SU-DHL-6 (cell line): ENCODE results near the gene FLNB.

Experiments
- H2AFZ ChIP-seq: fragments of 200-600 bp; sonication (generic); 2 replicates; pipeline ENCODE4 v1.6.1; 2014; ENCODE audit warnings: low read depth, mild to moderate bottlenecking, moderate library complexity, mixed read lengths, antibody characterized with exemption, low read length; ENCODE audit not compliant: severe bottlenecking
- H3F3A ChIP-seq: fragments of 200-600 bp; shearing (Covaris generic); 2 replicates; pipeline ENCODE4 v1.6.0; 2016; ENCODE audit warnings: antibody characterized with exemption, mild to moderate bottlenecking; ENCODE audit not compliant: insufficient read depth
- H3K27ac ChIP-seq: fragments of 200-600 bp; sonication (generic); 2 replicates; pipeline ENCODE4 v1.5.1; 2016; ENCODE audit warnings: low read depth, mild to moderate bottlenecking, low read length, moderate library complexity, mixed read lengths
- H3K27me3 ChIP-seq: fragments of 200-600 bp; sonication (generic), shearing (Covaris generic); 2 replicates; pipeline ENCODE4 v1.6.0; 2014; ENCODE audit warnings: mild to moderate bottlenecking, low read length
- H3K36me3 ChIP-seq: fragments of 200-600 bp; sonication (generic); 2 replicates; pipeline ENCODE4 v1.6.1; 2014; ENCODE audit warnings: mild to moderate bottlenecking, low read length, mixed read lengths
- H3K4me2 ChIP-seq: fragments of 300-600, 200-600 bp; shearing (Covaris generic), sonication (generic); 2 replicates; pipeline ENCODE4 v1.6.0; 2014; ENCODE audit warnings: low read length, low read depth, mild to moderate bottlenecking; ENCODE audit not compliant: poor library complexity, severe bottlenecking
- H3K4me3 ChIP-seq: fragments of 200-600 bp; sonication (generic); 2 replicates; pipeline ENCODE4 v1.5.1; 2014; ENCODE audit warnings: antibody characterized with exemption, low read length, mild to moderate bottlenecking, mixed read lengths; ENCODE audit not compliant: insufficient read depth, poor library complexity, severe bottlenecking
- H3K79me2 ChIP-seq: fragments of 200-600 bp; sonication (generic); 2 replicates; pipeline ENCODE4 v1.6.1; 2014; ENCODE audit warnings: mild to moderate bottlenecking, low read length, moderate library complexity; ENCODE audit not compliant: insufficient read depth
- H3K9ac ChIP-seq: fragments of 200-600 bp; sonication (generic); 2 replicates; pipeline ENCODE4 v1.7.0; 2014; ENCODE audit warnings: mild to moderate bottlenecking, low read length
- H3K9me2 ChIP-seq: fragments of 200-600 bp; sonication (generic); replicated peaks from 2 replicates; pipeline ENCODE4 v1.6.1; 2014; ENCODE audit warnings: low read length; ENCODE audit not compliant: insufficient read depth
- H3K9me3 ChIP-seq: fragments of 200-600 bp; sonication (generic); 2 replicates; pipeline ENCODE4 v1.6.1; 2014; ENCODE audit warnings: low read length, mixed read lengths; ENCODE audit not compliant: insufficient read depth
- H4K20me1 ChIP-seq: fragments of 200-600 bp; sonication (generic); 2 replicates; pipeline ENCODE4 v1.6.1; 2014; ENCODE audit warnings: low read depth, mild to moderate bottlenecking, antibody characterized with exemption, low read length, moderate library complexity, mixed read lengths
- EZH2phosphoT487 ChIP-seq: fragments of 200-600 bp; sonication (generic), shearing (Covaris generic); conservative IDR thresholded peaks from 2 replicates; pipeline ENCODE4 v1.6.1; 2018; ENCODE audit warnings: mild to moderate bottlenecking, antibody characterized with exemption, low read length, moderate library complexity, mixed read lengths
- TF ChIP-seq, protein P1 (sequence below): fragments of 200-600 bp; sonication (generic); IDR thresholded peaks from one replicate; pipeline ENCODE4 v1.5.1; 2017; ENCODE audit warnings: antibody characterized with exemption, mild to moderate bottlenecking, low read length, moderate library complexity; ENCODE audit not compliant: insufficient read depth, poor library complexity, severe bottlenecking

Gene FLNB

GRCh38 chr3:58074116-58074715 is 66.0 kb downstream of the FLNB start:
- Histone ChIP-seq H4K20me1 (no peaks in the 10 kb centered on the region; the same call in 1 of the 2 replicates), H3K4me3 (no peak overlapping the region), H3K27me3 (no peaks in the 10 kb centered on the region), H3K79me2 (no peaks in the 10 kb centered on the region), H3K4me2 (no peak overlapping the region), H3K9me2 (no peaks in the 10 kb centered on the region), H2AFZ (no peak overlapping the region), H3K9me3 (no peaks in the 10 kb centered on the region), H3K27ac (no peak overlapping the region), H3K36me3 (no peaks in the 10 kb centered on the region), H3K9ac (no peak overlapping the region), H3F3A (no peaks in the 10 kb centered on the region)
- no peak for TF ChIP-seq EZH2phosphoT487

DNA sequence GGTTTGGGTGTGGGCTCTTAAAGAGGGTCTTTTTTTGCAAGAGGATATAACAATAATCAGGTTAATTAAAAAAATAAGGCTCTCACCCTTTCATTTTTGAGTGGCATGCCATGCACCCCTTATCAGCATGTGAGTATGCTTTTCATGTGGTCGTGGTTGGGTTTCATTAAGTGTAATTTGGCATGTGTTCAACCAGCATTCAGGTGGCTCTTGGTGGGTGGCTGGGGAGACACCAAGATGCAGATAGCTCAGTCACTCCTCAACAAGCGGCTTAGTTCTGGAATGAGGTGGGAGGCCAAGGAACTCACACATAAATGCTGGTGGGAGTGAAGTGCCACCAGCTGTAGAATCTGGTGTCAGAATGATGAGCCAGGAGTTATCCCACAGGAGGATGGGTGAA is 66.8 kb downstream of the FLNB start:
- no peak overlapping the region for H3K4me3 ChIP-seq
- H3K27me3 ChIP-seq = no peaks in the 10 kb centered on the region
- no peaks in the 10 kb centered on the region for H3K9me3 ChIP-seq
- H3K79me2 ChIP-seq = no peaks in the 10 kb centered on the region
- no peaks in the 10 kb centered on the region for H3K36me3 ChIP-seq
- no peak overlapping the region for H3K4me2 ChIP-seq
- no peak overlapping the region for H2AFZ ChIP-seq
- H3K9me2 ChIP-seq = no peaks in the 10 kb centered on the region
- H3K27ac ChIP-seq = no peak overlapping the region
- no peaks in the 10 kb centered on the region; the same call in 1 of the 2 replicates for H4K20me1 ChIP-seq
- no peak for TF ChIP-seq EZH2phosphoT487
- TF ChIP-seq, protein P1, sequence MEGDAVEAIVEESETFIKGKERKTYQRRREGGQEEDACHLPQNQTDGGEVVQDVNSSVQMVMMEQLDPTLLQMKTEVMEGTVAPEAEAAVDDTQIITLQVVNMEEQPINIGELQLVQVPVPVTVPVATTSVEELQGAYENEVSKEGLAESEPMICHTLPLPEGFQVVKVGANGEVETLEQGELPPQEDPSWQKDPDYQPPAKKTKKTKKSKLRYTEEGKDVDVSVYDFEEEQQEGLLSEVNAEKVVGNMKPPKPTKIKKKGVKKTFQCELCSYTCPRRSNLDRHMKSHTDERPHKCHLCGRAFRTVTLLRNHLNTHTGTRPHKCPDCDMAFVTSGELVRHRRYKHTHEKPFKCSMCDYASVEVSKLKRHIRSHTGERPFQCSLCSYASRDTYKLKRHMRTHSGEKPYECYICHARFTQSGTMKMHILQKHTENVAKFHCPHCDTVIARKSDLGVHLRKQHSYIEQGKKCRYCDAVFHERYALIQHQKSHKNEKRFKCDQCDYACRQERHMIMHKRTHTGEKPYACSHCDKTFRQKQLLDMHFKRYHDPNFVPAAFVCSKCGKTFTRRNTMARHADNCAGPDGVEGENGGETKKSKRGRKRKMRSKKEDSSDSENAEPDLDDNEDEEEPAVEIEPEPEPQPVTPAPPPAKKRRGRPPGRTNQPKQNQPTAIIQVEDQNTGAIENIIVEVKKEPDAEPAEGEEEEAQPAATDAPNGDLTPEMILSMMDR = no peak
- no peaks in the 10 kb centered on the region for H3F3A ChIP-seq
- H3K9ac ChIP-seq = no peak overlapping the region

DNA sequence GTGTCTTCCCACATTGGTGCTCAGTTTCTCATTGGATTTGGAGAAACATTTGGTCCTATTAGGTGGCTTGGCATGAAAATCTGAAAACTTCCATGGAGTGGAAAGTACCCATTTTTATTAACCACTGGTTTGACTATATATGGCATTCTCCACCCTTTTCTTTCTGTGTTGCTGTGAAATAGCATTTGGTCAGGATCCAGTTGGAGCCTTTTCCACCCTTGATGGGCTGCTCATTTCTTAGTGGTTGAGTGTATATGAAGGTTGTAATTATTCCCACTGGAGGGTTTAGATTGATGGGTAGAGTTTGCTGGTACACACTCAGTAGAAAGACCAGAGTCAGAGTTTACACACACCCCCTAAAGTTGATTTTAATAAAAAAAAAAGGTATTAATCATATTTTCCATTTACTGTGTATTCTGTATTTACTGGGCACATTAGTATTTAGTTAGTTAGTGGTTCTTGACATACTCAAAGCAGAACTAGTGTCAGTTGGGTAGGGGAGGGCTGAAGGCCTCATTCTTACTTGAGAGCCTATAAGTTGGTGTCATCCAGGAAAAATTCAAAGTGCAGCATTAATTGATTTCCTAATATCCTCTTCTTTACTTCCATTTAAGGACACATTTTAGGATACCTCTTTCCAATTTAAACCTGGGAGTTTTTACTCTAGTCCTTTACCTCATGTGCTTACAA is 69.5 kb downstream of the FLNB start:
- H3K9ac ChIP-seq = no peak overlapping the region
- H3K4me2 ChIP-seq = no peak overlapping the region
- H3F3A ChIP-seq = no peaks in the 10 kb centered on the region
- H3K36me3 ChIP-seq = no peaks in the 10 kb centered on the region
- H3K4me3 ChIP-seq = no peak overlapping the region
- no peaks in the 10 kb centered on the region; the same call in 1 of the 2 replicates for H4K20me1 ChIP-seq
- no peaks in the 10 kb centered on the region for H3K79me2 ChIP-seq
- H3K27ac ChIP-seq = no peak overlapping the region
- H3K9me2 ChIP-seq = no peaks in the 10 kb centered on the region
- no peaks in the 10 kb centered on the region for H3K9me3 ChIP-seq
- TF ChIP-seq, protein P1 = no peak
- H3K27me3 ChIP-seq = no peaks in the 10 kb centered on the region
- no peak overlapping the region for H2AFZ ChIP-seq

- TF ChIP-seq, protein P1 = no peak
- TF ChIP-seq EZH2phosphoT487 = no peak
These were observed 70.4 kb downstream of the FLNB start for GRCh38 chr3:58078610-58079009.

More at GRCh38 chr3:58078610-58079009, 70.4 kb downstream of the FLNB start:
- Histone ChIP-seq H3K4me2 (no peak overlapping the region), H3K79me2 (no peaks in the 10 kb centered on the region), H3K4me3 (no peak overlapping the region), H3K36me3 (no peaks in the 10 kb centered on the region), H4K20me1 (no peaks in the 10 kb centered on the region; the same call in 1 of the 2 replicates), H3K27me3 (no peaks in the 10 kb centered on the region), H3K27ac (no peak overlapping the region), H3F3A (no peaks in the 10 kb centered on the region), H3K9me3 (no peaks in the 10 kb centered on the region), H2AFZ (no peak overlapping the region), H3K9ac (no peak overlapping the region), H3K9me2 (no peaks in the 10 kb centered on the region)
